Kidney capillary endothelial cell (primary cell): ENCODE results near the gene KRT33A.
"Not testable (repeated sequence)": the region's sequence is repeated elsewhere in the genome, so short reads cannot be mapped to it uniquely, and the experiment has no call there.

ENCODE experiments used
- DNase-seq: peaks from one replicate; pipeline ENCODE4 v3.0.0-alpha.2; 2018; ENCODE audit warnings: low spot score

KRT33A gene

DNA sequence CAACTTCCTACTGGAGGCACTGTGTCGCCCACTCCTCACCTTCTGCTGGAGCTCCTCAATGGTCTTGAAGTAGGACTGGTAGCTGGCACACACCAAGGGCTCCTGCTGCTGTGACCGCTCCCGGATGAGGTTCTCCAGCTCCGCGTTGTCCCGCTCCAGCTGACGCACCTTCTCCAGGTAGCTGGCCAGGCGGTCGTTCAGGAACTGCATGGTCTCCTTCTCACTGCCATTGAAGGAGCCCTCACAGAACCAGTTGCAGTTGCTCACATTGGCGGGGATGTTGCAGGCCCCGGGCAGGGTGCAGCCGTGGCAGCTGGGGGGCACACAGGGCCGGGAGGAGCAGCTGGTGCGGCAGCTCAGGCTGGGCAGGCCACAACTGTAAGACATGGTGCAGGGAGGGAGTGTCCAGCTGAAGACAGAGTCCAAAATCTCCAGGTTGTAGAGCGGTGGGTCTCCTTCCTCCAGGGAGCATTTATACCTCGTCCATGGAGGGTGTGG is at the start of gene KRT33A:
KRT33A (minus strand) TSS at position 448 of the 498 bp plus-strand sequence; CDS start at position 387, 61 bp downstream.
- DNase-seq: not testable (repeated sequence)

- no peak for DNase-seq
Measured at GRCh38 chr17:41396996-41397660, 46.5 kb upstream of the KRT33A start, which contains the start of gene KRT31. Gene KRT31 (minus strand): TSS chr17:41397608. CDS start chr17:41397539, 69 bp downstream.

- no peak for DNase-seq
Measured at GRCh38 chr17:41396340-41396739, 45.7 kb upstream of the KRT33A start.

- DNase-seq: no peak
Measured at GRCh38 chr17:41395611-41396010, 45.0 kb upstream of the KRT33A start.

DNA sequence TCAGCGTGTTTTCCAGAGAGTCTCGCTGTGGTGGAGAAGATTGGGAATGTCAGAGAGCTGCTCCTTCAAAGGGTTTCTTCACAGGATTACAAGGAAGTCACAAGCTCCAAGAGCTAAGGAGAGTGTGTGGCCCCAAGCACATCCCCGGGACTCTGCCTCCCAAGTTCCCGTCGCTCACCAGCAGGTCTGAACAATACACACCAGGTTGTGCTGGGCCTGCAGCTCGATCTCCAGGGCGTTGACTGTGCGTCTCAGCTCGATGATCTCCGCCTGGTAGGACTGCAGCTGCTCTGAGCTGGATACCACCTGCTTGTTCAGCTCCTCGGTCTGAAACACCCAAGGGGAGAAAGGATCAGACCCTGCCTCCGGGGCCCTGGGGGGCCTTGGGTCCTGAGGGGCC is 44.4 kb upstream of the KRT33A start:
- DNase-seq: not testable (repeated sequence)

DNA sequence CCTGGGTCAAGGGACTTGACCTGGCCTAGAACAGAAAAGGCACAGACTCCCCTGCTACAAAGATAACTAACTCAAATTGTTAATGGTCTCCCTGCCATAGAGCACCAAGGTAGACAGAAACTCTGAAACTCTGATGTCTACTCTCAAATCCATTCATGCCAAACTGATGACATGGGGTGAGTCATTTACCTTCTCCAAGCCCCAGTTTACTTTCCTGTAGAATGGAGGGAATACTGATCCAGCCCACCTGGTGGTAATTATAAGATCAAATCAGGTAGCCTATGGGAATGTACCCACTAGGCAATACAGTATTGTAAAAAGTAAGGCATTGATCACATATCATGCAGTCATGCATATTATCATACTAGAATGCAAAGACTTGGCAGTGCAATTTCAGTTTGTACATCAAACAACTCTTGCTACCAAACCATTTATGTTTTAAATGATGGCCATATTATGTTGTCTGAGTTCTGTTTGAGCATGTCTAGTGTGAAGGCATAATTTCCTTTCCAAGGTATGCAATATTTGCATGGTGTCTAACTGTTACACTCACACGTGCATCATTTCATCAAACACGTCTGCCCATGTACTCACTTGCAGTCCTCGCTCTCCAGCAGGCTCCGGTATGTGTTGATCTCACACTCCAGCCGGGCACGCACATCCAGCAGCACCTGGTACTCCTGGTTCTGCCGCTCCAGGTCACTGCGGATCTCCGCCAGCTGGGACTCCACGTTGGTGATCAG is 43.8 kb upstream of the KRT33A start:
- DNase-seq: no peak

GRCh38 chr17:41393826-41394225 is 43.2 kb upstream of the KRT33A start:
- DNase-seq: no peak

GRCh38 chr17:41393294-41393693 is 42.7 kb upstream of the KRT33A start:
- DNase-seq: no peak

GRCh38 chr17:41392278-41392677 is 41.6 kb upstream of the KRT33A start:
- peak; percentile 40 for DNase-seq

- no peak for DNase-seq
Measured at GRCh38 chr17:41391535-41391934, 40.9 kb upstream of the KRT33A start.

- DNase-seq: no peak
Measured at GRCh38 chr17:41390411-41390938, 39.8 kb upstream of the KRT33A start.

DNA sequence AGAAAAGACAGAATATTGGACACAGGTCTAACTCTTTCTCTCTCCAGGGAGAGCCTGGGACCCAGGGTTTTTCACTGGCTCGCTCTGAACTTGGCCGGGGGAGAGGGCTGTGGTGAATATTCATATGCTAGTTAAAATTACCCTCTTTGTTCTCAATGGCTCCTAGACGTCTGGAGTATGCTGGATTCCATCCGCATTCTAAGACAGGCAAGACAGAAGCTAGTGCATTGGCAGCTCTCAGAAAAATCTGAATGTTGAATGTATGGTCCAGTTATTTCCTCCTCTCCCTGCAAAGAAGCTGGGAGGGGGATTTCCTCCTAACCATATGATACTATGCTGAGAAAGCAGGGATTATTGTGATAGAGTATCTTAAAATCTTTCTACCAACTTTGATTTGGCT is 37.0 kb upstream of the KRT33A start:
- no peak for DNase-seq

DNA sequence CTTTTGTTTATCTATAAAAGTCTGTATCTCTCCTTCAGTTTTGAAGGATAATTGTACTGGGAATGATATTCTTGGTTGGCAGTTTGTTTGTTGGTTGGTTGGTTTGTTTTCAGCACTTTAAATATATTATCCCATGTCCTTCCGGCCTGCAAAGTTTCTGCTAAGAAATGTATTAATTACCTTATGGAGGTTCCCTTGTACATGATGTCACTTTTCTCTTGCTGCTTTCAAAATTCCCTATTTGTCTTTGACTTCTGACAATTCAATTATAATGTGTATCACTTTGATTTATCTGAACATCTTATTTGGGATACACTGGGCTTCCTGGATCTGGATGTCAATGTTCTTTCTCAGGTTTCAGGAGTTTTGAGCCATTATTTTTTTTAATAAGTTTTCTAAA is 35.6 kb upstream of the KRT33A start:
- DNase-seq: no peak

GRCh38 chr17:41383690-41384089 is 33.1 kb upstream of the KRT33A start:
- DNase-seq: no peak

GRCh38 chr17:41382394-41382793 is 31.8 kb upstream of the KRT33A start:
- DNase-seq: no peak

- not testable (repeated sequence) for DNase-seq
Measured at GRCh38 chr17:41381943-41382342, 31.3 kb upstream of the KRT33A start, which contains the start of gene KRT34. Gene KRT34 (minus strand): TSS chr17:41382306. CDS start chr17:41382246, 60 bp downstream.

DNA sequence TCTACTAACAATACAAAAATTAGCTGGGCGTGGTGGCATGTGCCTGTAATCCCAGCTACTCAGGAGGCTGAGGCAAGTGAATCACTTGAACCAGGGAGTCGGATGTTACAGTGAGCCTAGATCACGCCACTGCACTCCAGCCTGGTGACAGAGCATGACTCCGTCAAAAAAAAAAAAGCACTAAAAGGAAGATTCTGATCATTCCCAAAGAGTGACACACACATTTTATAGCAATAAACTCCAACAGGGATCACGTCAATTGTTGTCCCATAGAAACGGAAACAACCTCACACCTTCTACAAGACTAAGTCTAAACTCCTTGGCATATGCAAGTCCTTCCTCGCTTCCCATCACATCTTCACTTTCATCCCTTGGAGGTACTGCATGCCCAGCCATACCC is 29.5 kb upstream of the KRT33A start:
- DNase-seq: not testable (repeated sequence)

DNA sequence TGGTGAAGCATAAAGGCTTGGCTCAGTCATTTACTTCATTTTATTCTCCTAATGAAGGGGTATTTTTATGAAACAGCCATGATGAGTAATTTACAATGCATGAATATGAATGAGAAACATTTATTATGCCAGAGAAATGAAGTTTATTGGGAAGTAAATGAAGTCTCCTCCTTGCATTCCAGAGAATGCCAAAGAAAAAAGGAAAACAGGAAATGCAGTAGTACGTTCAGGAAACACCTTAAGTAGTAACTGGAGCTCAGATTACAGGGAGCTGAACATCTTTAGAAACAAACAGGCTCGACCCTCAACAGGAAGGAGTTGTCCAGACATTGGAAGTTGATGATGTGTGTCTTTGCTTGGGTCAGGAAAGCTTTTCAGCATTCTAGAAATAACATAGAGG is 26.9 kb upstream of the KRT33A start:
- peak; percentile 47 for DNase-seq

GRCh38 chr17:41369713-41370112 is 19.1 kb upstream of the KRT33A start, which contains the start of gene KRT33B:
Gene KRT33B (minus strand): TSS chr17:41369813. CDS start chr17:41369750, 63 bp downstream.
- no peak for DNase-seq

- no peak for DNase-seq
Measured at GRCh38 chr17:41369023-41369422, 18.4 kb upstream of the KRT33A start.

DNA sequence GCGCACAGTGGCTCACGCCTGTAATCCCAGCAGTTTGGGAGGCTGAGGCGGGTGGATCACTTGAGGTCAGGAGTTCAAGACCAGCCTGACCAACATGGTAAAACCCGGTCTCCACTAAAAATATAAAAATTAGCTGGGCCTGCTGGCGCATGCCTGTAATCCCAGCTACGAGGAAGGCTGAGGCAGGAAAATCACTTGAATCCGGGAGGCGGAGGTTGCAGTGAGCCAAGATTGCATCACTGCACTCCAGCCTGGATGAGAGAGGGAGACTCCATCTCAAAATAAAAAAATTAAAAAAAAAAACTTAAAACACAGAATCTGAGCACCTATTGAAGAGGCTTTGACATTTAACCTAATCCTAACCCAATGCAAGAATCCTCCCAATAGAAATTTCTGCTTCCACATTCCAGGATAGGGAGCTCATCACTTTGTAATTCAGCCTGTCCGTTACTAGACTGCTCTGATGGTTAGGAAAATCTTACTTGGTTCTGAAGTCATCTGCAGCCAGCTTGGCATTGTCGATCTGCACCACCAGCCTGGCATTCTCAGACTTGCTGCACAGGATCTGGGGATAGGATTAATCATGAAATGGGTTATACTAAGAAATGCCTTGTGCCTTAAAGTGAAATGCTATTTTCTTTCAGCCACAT is 16.9 kb upstream of the KRT33A start:
- DNase-seq: no peak

DNA sequence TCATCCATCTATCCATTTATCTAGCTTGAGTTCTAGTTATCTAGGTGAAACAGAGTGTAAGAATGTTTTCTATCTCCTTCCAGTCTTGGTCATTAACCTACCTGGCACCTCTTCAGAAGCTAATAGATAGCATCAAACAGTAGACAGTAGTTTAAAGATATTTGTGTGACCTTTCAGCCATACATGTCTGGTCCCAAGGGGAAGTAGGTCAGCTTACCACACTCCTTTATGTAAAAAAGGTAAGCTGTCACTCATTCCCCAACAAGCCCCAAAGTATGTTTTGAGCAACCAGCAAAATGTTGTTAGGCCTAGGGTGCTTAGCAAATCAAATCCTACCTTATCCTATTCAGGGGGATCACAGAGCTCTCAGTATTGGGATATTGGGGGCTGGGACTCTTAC is 15.4 kb upstream of the KRT33A start:
- no peak for DNase-seq
